NCI-H2107 (cell line): ENCODE data around the gene USP24.
A peak's percentile ranks its signal among the peaks of the same experiment; 100 is the strongest.

Experiments used
- DNase-seq: peaks from one replicate; lab custom pipeline; 2025; lab: John Stamatoyannopoulos, UW

USP24 gene

DNA sequence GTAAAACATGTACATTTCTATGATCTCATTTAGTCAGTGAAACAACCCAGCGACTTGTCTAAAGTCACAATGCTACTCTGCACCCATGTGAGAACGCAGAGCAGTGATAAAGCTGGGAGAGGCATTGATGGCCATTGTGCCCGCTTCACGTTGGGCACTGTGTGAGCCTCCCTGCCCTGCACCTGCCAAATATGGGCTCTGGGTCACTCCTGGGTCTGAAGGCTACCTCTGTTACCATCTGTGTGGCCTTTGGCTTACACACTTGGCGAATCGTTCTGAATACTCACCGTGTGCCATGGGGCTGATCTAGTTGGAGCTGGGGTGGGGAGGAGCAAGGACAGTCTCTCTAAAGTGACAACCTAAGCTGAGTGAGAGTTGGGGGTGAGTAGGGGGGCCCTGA is 145.9 kb downstream of the USP24 start:
- DNase-seq = no peak

DNA sequence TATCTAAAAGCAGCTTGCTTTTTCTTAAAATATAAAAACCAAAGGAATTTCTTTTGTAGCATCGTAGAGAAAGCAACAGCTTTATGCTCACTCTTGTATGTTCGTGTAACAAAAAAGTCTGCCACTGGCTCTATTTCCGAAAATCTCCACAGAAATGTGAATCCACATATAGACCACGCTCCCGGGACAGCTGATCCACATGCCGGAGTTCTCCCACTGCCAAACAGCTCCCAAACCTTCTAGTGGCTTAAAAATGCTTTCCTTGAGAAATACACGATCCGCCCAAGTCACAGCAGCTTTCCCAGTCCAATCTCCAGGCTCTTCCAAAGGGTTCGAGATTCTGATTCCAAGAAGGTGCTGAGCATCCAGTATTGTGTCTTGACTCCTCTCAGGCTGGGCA is 146.5 kb downstream of the USP24 start:
- no peak for DNase-seq

DNA sequence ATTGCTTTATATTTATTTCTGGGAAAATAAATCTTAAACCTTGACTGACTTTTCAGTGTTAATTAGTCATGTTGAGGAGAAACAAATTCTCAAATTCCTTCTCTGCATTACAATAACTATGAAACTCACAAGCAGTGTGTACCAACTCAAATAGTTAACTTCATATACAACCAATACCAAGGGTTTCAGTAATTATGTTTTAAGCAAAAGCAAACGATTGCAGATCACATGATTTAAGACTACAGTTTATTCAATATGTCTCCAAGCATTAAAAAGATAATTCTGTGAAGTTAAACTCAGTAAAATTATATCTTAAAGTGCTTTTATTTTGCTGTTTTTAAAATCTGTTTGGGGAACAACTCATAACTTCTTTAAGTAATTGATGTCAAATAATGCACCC is 147.2 kb downstream of the USP24 start:
- DNase-seq = no peak

DNA sequence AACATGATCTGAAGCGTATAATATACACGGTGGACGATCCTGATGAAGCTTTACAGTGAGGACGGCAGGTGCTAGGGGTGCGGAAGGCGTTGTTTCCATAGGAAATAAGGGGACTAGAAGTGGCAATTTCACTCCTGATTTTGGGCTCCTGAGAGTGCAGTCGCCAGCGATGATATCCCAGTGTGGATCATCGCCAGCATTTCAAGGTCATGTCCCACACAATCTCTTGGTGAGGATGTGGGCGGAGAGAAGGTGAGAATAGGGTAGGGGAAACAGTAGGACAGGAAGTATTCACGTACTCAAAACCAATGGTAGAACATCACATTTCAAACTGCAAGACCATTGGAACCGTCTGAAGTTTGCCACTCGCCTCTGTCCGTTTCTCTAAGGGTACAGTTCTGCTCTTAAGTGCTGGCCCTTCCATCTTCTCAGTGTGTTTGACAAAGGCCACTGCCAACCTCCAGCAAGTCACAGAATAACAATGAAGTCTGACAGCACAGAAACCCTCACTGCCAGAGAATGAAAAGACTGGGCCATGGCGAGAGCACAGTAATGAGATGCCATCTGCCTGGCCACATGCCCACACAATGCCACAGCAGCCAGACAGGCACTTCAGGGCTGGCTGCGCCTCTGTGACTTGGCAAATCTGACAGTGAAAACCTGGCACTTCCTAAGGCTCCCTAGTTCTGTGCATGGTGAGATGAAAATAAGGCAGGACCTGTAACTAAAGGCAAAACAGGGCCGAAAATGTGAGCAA is 148.0 kb downstream of the USP24 start:
- DNase-seq = peak; percentile 40

DNA sequence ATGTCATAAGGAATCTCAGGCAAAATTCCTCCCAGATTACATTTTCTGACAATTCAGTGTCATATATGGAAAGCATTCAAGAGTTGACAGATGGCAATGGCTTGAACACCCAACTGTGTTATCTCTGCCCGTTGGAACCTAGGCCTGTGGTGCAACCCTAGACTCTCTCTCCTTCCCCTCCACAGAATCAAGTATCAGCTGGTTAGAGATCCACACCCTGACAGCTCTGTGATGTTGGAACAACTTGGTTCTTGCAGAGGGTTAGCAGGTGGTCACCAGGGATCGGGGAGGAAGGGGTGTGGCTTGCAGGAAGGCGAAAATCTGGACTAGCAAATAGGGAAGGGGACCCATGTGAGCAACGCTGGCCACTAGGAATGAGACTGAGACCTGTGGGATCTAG is 149.5 kb downstream of the USP24 start:
- DNase-seq = no peak

DNA sequence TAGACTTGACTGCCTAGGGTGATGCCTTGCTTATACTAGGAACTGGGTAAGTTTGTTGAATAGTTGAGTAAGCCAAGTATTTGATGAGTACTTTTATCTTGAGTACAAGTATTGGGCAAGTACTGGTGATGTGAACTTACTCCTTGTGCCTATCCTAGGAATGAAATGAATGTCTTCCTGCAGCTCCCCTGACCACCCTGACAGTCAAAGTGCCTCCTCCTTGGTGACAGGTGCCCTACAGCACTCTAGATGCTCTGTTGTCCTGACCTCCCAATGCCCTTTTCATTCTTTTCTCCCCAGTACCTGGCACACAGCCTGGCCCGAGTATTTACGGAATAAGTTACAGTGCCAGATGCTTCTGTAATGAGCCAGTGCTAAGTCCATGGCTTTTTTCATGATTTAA is 150.3 kb downstream of the USP24 start:
- no peak for DNase-seq

DNA sequence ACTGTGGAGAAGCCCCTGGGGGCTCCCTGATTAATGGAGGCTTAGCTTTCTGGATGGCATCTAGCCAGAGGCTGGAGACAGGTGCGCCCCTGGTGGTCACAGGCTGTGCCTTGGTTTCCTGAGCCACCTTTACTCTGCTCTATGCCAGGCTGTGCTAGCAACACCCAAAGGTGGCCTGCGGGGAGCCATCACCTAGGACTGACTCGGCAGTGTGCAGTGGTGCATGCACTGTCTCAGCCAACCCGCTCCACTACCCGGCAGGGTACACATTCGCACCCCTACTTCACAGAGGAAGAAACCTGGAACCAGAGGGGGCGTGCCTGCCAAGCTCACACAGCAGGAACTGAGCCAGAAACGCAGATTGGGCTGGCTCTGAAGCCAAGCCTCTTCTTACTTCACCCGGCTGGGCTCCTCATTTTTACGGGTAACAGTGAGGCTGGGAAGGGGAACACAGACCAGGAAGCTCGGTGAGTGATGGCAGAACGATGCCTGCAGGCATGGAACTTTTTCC is 151.0 kb downstream of the USP24 start:
- no peak for DNase-seq

DNA sequence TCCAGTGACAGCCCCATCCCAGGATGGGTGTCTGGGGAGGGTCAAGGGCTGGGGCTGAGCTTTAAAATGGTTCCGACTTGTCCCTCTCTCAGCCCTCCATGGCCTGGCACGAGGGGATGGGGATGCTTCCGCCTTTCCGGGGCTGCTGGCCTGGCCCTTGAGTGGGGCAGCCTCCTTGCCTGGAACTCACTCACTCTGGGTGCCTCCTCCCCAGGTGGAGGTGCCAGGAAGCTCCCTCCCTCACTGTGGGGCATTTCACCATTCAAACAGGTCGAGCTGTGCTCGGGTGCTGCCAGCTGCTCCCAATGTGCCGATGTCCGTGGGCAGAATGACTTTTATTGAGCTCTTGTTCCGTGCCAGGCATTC is 151.6 kb downstream of the USP24 start:
- DNase-seq = no peak

DNA sequence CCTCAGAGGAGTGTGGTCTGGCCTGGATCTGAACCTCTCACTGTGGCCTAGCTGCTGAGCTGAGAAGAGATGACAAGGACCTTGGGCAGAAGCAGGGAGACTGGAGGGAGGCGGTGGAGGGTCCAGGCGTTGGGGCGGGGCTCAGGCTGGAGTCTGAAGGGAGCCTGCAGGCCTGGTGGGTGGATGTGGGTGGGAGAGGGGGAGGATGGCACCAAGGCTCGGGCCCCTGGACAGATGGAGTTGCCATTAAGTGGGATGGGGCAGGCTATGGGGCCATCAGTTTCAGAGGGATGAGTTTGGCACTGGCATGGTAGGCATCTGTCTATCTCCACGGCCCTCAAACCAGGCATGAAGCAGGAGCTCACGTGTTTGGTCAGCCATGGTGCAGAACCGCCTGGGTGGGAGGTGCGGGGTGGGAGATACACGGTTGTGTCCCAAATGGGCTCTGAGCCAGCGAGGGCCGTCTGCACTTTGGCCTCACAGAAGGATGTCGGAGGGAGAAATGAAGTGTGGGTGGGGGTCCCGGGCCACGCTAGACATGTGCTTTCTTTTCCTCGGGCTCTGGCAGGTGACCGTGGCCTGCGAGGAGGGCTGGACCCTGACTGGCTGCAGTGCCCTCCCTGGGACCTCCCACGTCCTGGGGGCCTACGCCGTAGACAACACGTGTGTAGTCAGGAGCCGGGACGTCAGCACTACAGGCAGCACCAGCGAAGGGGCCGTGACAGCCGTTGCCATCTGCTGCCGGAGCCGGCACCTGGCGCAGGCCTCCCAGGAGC is 152.2 kb downstream of the USP24 start:
- no peak for DNase-seq

DNA sequence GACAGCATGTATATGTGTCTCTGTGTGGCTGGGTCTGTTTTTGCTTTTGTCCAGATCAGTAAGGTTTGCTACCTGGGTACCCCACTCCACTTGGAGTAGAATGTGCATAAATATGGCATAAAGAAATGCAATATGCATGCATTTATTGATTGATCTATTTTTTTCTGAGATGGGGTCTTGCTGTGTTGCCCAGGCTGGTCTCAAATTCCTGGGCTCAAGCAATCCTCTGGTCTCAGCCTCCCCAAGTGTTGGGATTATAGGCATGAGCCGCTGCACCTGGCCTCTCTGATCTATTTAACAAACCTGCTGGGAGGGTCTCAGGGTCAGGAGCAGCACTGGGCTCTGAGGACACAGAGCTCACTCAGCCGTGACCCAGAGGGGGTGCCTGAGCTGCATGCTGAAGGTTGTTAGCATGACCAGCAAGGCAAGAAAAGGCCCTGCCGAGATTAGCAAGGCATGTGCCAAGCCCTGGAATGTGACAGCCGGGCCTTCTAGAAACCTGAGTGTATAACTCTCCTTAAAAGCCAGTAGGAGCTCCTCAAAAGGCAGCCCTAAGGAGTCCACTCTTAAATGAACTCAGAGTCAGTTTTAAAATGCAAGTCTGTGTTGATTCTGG is 153.3 kb downstream of the USP24 start:
- no peak for DNase-seq

DNA sequence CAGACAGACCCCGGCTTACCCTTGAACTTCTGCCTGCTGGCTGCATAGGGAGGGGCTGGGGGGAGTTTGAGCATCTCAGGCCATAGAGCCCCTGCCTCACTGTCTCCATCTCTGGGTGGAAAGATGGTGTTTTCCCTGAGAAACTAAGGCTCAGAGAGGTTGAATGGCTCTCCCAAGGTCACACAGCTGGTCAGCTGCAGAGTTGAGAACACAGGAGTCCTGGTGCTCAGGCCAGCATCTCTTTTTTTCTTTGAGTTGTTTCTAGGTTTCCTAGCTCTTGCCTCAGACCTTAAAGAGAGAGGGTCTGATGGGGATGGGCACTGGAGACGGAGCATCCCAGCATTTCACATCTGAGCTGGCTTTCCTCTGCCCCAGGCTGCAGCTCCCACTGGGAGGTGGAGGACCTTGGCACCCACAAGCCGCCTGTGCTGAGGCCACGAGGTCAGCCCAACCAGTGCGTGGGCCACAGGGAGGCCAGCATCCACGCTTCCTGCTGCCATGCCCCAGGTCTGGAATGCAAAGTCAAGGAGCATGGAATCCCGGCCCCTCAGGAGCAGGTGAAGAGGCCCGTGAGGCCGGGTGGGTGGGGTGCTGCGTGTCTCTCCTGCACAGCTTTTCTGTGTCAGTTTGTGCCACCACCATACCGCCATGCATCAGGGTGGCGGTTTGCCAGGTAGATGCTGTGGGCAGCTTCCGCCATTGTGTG is 154.0 kb downstream of the USP24 start:
- no peak for DNase-seq

DNA sequence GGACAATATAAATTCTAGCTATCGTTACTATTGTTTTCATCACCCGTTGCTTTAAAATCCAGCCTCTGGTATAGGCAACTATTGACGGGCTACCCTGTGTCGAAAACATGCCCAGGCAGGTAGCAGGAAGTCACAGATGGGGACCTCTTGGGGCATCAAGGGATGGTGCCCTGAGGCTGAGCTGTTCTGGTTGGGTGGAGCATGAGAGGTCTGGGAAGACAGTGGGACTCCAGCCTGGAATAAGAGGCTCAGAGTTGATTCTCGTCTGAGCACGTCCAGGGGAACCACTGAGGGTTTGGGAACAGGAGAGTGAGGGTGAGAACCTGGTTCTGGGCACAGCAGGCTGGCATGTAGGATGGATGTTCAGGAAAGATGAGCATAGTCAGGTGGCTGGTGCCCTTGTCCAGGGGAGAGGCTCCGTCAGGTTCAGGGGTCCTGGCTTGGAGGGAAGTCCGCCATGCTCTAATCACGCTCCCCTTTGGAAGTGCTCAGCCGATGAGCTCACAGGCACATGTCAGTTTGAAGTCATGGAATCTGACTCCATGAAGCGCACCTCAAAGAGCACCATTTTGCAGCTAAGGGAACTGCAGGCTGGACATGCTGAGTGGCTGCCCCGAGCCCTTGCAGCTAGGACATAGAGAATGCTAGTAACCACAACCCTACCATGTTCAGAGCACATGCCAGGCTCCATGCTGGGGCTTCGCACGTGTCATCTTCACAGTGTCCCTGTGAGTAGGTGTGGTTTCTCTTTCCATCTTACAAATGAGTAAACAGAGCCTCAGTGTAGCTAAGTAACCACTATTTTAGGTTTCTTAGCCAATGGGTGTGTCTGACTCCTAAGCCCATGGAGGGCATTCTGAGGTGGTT is 154.8 kb downstream of the USP24 start:
- DNase-seq = no peak

DNA sequence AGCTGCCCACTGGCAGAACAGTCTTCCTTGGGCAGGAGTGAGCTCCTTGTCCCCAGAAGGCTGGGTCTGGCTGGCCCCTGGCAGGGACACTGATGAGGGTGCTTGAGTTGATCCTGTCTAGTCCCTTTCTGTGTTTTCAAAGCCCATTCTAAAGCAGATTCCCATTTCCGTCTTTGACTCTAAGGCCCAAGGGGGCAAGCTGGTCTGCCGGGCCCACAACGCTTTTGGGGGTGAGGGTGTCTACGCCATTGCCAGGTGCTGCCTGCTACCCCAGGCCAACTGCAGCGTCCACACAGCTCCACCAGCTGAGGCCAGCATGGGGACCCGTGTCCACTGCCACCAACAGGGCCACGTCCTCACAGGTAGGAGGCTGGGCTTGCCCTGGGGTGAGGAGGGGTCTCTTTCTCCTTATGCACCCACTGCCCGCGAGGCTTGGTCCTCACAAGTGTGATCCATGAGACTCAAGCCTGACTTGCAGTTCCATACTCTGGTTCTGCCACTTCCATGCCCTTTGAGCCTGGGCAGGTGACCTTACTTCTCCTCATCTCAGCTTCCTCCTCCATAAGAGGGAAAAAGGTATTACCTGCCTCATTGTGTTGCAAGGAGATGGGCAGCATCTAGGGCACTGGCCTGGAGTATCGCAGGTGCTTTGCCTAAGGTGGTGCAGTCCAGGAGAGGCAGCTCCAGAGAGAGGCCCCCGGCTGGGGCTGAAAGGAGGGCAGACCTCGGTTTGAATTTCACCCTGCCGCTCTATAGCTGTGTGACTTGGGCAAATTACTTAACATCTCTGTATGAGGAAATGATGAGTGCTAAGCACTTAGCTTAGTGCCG is 155.6 kb downstream of the USP24 start:
- DNase-seq = no peak

DNA sequence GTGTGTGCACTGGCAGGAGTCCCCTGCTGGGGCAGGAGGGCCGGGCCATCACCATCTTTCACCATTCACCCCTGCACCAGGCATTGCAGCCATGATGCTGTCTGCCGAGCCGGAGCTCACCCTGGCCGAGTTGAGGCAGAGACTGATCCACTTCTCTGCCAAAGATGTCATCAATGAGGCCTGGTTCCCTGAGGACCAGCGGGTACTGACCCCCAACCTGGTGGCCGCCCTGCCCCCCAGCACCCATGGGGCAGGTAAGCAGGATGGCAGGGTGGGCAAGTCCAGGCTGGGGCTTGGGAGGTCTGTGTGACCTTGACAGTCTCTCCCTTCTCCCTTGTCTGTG is 157.2 kb downstream of the USP24 start:
- no peak for DNase-seq

DNA sequence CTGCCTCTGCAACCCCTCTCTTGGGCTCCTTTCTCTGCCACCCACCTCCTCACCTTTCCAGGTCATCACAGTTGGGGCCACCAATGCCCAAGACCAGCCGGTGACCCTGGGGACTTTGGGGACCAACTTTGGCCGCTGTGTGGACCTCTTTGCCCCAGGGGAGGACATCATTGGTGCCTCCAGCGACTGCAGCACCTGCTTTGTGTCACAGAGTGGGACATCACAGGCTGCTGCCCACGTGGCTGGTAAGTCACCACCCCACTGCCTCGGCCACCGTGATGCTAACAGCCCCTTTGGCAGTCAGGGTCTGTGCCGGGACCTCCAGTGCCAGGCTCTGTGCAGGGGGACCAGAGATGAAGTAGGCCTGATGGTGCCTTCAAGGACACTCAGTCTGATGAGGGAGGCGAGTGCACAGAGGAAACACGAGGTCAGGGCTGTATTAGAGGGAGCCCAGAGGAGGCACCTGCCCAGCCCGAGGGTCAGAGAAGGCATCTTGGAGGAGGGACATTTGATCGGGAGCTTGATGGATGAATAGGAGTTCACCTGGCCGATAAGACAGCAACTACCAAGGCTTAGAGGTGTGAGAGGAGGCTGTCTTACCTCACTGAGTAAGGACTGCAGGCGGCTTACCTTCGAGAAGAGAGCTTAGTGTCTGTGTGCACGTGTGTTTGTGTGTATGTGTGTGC is 157.8 kb downstream of the USP24 start:
- no peak for DNase-seq

DNA sequence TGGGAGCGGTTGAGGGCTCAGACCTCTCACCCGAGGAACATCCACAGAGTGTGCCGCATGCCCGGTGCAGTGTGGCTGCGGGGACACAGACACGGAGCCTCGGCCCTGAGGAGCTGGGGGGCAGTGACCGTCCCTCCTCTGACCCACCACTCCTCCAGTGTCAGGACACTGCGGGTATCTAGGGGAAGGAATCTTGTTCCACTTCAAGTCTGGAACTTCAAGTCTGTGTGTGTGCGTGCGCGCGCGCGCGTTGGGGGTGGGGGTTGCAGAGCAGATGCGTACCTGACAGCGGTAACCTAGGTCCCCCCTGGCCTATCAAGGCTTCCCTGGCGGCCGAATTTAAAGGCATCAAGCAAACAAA is 158.6 kb downstream of the USP24 start:
- DNase-seq = no peak

DNA sequence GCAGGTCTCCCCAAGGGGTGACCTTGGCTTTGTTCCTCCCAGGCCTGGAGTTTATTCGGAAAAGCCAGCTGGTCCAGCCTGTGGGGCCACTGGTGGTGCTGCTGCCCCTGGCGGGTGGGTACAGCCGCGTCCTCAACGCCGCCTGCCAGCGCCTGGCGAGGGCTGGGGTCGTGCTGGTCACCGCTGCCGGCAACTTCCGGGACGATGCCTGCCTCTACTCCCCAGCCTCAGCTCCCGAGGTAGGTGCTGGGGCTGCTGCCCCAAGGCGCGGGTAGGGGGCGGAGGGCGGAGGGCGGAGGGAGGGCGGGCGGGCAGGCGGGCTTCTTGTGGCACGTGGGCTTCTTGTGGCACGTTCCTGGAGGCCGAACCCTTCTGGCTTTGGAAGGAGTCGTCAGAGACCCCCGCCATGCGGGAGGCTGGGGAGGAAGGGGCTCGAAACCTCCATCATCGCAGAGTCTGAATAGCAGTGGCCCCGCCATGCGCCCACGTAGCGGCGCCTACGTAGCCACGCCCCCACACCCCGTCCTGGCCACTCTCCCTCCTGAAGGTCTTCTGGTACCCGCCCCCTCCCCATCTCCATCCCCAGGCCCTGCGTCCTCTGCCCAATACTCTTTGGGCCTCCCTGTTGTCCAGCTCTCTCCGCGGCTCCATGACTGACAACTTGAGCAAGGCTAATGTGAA is 159.1 kb downstream of the USP24 start:
- no peak for DNase-seq

DNA sequence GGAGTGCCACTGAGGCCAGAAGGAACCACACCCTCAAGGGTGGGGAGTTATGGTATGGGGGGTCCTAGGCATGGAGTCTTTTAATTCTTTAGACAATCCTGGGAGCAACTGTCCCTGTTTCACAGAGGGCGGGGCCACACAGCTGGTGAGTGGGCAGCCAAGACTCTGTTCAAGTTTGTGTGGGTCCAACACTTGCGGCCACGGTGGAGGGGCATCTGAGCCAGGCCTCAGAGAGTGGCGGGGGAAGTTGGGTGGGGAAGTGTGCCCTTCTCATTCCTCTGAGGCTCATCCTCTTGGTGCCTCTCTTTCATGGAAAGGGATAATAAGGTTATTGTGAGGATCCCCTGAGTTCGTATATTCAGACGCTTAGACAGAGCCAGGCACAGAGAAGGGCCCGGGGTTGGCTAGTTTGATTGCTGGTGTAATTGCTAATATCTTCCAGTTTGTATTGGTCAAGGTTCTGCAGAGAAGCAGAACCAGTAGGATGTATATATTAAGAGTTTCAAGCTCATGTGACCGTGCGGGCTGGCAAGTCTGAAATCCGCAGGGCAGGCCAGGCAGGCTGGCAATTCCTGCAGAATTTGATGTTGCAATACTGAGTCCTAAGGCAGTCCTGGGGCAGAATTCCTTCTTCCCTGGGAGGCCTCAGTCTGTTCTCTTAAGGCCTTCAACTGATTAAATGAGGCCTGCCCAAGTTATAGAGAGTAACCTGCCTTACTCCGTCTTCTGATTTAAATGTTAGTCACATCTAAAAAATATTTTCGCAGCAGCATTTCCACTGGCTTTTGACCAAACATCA is 159.9 kb downstream of the USP24 start:
- DNase-seq = no peak

DNA sequence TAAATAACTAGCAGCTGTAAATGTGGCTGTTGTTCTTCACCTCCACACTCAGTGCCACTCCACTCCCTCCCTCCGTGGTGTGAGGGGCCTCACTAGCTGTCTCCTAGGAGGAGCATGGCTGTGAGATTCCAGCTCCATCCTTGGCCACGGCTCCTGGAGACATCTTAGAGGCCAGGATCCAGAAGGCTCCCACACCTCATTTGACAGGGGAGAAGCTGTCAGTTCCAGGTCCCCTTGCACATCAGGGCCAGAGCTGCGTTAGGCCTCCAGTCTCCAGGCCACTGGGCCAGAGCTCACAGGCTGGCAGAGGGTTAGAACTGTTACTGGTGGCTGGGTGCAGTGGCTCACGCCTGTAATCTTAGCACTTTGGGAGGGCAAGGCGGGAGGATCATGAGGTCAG is 160.8 kb downstream of the USP24 start:
- no peak for DNase-seq
